B cell (primary cell): ENCODE measurements around the gene HCST.

Source experiments
- EZH2 ChIP-seq: IDR thresholded peaks from 2 replicates; pipeline ENCODE4 v1.6.1; 2012; ENCODE audit warnings: borderline replicate concordance, low read depth, mild to moderate bottlenecking, moderate library complexity, low read length; ENCODE audit not compliant: insufficient read depth, poor library complexity, severe bottlenecking
- TF ChIP-seq, protein P1 (sequence below): fragments of 200-600 bp; IDR thresholded peaks from one replicate; pipeline ENCODE4 v1.8.0; 2022; ENCODE audit warnings: antibody characterized with exemption, mild to moderate bottlenecking

DNA sequence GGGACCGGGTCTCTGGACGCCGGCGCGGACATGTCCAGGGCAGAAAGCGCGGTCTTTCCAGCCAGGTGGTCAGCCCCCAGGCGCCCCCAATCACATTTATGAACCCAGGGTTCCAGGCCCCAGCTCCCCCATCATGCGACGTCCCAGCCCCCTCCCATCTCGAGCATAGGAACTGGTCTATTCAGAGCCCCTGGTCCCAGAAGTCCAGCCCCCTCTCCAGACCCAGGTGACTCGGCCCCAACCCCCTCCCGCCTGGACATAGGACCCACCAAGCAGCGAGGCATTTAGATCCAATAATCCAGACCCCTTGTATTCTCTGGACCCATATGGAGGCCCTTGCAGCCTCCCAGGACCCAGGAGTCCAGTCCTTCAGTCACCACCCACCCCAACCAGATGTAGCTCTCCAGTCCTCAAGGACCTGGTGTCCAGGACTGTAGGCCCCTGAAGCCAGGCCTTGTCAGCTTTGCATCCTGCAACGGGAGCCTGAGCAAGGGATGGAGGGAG is 33.5 kb upstream of the HCST start:
- TF ChIP-seq, protein P1, sequence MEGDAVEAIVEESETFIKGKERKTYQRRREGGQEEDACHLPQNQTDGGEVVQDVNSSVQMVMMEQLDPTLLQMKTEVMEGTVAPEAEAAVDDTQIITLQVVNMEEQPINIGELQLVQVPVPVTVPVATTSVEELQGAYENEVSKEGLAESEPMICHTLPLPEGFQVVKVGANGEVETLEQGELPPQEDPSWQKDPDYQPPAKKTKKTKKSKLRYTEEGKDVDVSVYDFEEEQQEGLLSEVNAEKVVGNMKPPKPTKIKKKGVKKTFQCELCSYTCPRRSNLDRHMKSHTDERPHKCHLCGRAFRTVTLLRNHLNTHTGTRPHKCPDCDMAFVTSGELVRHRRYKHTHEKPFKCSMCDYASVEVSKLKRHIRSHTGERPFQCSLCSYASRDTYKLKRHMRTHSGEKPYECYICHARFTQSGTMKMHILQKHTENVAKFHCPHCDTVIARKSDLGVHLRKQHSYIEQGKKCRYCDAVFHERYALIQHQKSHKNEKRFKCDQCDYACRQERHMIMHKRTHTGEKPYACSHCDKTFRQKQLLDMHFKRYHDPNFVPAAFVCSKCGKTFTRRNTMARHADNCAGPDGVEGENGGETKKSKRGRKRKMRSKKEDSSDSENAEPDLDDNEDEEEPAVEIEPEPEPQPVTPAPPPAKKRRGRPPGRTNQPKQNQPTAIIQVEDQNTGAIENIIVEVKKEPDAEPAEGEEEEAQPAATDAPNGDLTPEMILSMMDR: no peak
- TF ChIP-seq EZH2: no peak
